Measurements from ENCODE around the gene DNAH6.

GRCh38 chr2:84532291-84532690, 16.0 kb downstream of the DNAH6 start:
- TF ChIP-seq ZBTB34 (CRISPR knock-in tag; IDR thresholded peaks at IDR 0.05) (no peak), EZH2 (IDR thresholded peaks at IDR 0.05; ENCODE audit: borderline replicate concordance, low read depth, low read length) (no peak), MITF (IDR thresholded peaks at IDR 0.05) (no peak), E2F8 (IDR thresholded peaks at IDR 0.05; ENCODE audit: low read depth, partially characterized antibody) (no peak), POLR2A (conservative IDR thresholded peaks at IDR 0.05) (no peak)
- TF ChIP-seq, protein P1, sequence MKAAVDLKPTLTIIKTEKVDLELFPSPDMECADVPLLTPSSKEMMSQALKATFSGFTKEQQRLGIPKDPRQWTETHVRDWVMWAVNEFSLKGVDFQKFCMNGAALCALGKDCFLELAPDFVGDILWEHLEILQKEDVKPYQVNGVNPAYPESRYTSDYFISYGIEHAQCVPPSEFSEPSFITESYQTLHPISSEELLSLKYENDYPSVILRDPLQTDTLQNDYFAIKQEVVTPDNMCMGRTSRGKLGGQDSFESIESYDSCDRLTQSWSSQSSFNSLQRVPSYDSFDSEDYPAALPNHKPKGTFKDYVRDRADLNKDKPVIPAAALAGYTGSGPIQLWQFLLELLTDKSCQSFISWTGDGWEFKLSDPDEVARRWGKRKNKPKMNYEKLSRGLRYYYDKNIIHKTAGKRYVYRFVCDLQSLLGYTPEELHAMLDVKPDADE (conservative IDR thresholded peaks at IDR 0.05; ENCODE audit: control insufficient read depth, low read depth, low read length), result no peak
